ENCODE data around the gene TDRD15.

The TDRD15 gene

DNA sequence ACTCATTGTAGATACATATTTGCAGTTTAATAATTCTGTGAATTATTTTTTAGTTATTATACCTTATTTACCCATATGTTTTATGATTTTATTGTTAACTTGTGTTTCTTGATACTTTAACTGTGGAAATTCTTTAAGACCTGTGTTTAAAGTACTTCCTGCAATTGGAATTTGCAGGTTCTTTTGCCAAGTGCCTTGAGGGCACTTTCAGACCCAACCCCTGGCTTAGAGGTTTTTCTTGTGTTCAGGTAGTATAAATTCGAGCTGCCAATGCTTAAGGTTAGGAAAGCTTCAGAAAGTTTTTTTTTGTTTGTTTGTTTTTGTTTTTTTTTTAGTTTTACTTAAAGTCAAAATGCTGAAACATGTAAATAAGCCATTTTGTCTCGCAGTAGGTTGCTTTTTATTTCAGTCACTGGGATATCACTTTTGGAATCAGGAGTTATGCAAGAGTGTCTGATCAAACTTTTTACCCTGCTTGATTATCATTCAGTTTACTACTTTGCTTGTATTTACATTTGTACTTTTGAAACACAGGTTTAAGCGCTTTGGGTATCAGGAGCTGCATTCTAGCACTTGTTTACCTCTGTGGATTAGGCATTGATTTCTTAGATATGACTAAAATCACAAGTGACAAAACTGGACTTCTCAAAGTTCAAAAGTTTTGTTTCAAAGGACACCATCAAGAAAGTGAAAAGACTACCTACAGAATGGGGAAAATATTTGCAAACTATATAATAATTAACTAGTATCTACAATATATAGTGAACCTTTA is 31.8 kb downstream of the TDRD15 start:
- Histone ChIP-seq H3K4me3 (ENCODE audit: low read depth, low read length) (no peak overlapping the region), H3K27ac (ENCODE audit: extremely low read depth, low read depth, low read length) (no peak overlapping the region), H3K4me1 (ENCODE audit: control insufficient read depth, insufficient read depth, low read length) (no peaks in the 10 kb centered on the region), H3K9me3 (ENCODE audit: control insufficient read depth, insufficient read depth, low read depth, low read length) (no peaks in the 10 kb centered on the region), H3K36me3 (ENCODE audit: control insufficient read depth in 2 of 2, insufficient read depth in 1 of 2, low read length in 2 of 2) (no peaks in the 10 kb centered on the region)
- ChIA-PET CTCF (interaction anchor here (0.9 kb wide), 1 partner anchor 162 kb away, joined by 3 read pairs; no protein-coding TSS in a partner anchor), POLR2A (no interaction called here)
- TF ChIP-seq, protein P1, sequence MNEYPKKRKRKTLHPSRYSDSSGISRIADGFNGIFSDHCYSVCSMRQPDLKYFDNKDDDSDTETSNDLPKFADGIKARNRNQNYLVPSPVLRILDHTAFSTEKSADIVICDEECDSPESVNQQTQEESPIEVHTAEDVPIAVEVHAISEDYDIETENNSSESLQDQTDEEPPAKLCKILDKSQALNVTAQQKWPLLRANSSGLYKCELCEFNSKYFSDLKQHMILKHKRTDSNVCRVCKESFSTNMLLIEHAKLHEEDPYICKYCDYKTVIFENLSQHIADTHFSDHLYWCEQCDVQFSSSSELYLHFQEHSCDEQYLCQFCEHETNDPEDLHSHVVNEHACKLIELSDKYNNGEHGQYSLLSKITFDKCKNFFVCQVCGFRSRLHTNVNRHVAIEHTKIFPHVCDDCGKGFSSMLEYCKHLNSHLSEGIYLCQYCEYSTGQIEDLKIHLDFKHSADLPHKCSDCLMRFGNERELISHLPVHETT (tag by site-specific recombination; IDR thresholded peaks at IDR 0.05): no peak
- no peak for TF ChIP-seq ZNF140 (tag by site-specific recombination; IDR thresholded peaks at IDR 0.05)
- TF ChIP-seq ZNF423 (tag by site-specific recombination; IDR thresholded peaks at IDR 0.05): no peak
- TF ChIP-seq HOXA7 (CRISPR knock-in tag; IDR thresholded peaks at IDR 0.05; ENCODE audit: borderline replicate concordance): no peak
- TF ChIP-seq ZNF837 (tag by site-specific recombination; IDR thresholded peaks at IDR 0.05): no peak
- no peak for TF ChIP-seq ZNF473 (tag by site-specific recombination; IDR thresholded peaks at IDR 0.05)
- no peak for TF ChIP-seq ZEB2 (tag by site-specific recombination; IDR thresholded peaks at IDR 0.05)
- no peak for TF ChIP-seq ZNF2 (tag by site-specific recombination; IDR thresholded peaks at IDR 0.05)
- TF ChIP-seq ZNF621 (tag by site-specific recombination; IDR thresholded peaks at IDR 0.05): no peak
- no peak for TF ChIP-seq PRDM1 (tag by site-specific recombination; IDR thresholded peaks at IDR 0.05)
- no peak for TF ChIP-seq MZF1 (tag by site-specific recombination; IDR thresholded peaks at IDR 0.05; ENCODE audit: borderline replicate concordance)
- TF ChIP-seq KLF7 (tag by site-specific recombination; IDR thresholded peaks at IDR 0.05; ENCODE audit: borderline replicate concordance): no peak
- TF ChIP-seq, protein P2, sequence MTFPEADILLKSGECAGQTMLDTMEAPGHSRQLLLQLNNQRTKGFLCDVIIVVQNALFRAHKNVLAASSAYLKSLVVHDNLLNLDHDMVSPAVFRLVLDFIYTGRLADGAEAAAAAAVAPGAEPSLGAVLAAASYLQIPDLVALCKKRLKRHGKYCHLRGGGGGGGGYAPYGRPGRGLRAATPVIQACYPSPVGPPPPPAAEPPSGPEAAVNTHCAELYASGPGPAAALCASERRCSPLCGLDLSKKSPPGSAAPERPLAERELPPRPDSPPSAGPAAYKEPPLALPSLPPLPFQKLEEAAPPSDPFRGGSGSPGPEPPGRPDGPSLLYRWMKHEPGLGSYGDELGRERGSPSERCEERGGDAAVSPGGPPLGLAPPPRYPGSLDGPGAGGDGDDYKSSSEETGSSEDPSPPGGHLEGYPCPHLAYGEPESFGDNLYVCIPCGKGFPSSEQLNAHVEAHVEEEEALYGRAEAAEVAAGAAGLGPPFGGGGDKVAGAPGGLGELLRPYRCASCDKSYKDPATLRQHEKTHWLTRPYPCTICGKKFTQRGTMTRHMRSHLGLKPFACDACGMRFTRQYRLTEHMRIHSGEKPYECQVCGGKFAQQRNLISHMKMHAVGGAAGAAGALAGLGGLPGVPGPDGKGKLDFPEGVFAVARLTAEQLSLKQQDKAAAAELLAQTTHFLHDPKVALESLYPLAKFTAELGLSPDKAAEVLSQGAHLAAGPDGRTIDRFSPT (tag by site-specific recombination; IDR thresholded peaks at IDR 0.05): no peak

DNA sequence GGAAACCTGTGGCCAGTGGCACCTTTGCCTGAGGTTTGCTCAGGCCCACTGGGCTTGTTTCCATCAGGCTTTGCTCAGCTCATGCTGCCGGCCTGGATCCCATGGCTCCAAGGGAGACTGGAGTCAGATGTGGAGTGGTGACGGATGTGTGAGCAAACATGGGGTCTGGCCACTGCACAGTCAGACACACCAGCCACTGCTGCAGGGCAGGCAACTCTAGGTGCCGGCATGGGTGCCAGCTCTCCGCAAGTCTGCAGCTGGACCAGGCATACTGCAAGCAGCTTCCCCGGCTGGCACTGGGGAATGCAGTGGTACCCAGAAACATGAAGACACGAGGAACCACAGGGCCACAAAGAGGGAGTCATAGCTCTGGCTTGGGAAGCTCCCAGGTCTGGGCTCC is 37.4 kb downstream of the TDRD15 start:
- no peak overlapping the region for H3K4me3 ChIP-seq (ENCODE audit: low read depth, low read length)
- no peak overlapping the region for H3K27ac ChIP-seq (ENCODE audit: extremely low read depth, low read depth, low read length)
- ChIA-PET CTCF (no interaction called here), POLR2A (no interaction called here)
- H3K4me1 ChIP-seq (ENCODE audit: control insufficient read depth, insufficient read depth, low read length): no peaks in the 10 kb centered on the region
- TF ChIP-seq, protein P3, sequence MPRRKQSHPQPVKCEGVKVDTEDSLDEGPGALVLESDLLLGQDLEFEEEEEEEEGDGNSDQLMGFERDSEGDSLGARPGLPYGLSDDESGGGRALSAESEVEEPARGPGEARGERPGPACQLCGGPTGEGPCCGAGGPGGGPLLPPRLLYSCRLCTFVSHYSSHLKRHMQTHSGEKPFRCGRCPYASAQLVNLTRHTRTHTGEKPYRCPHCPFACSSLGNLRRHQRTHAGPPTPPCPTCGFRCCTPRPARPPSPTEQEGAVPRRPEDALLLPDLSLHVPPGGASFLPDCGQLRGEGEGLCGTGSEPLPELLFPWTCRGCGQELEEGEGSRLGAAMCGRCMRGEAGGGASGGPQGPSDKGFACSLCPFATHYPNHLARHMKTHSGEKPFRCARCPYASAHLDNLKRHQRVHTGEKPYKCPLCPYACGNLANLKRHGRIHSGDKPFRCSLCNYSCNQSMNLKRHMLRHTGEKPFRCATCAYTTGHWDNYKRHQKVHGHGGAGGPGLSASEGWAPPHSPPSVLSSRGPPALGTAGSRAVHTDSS (tag by site-specific recombination; IDR thresholded peaks at IDR 0.05): no peak
- no peaks in the 10 kb centered on the region for H3K9me3 ChIP-seq (ENCODE audit: control insufficient read depth, insufficient read depth, low read depth, low read length)
- H3K36me3 ChIP-seq (ENCODE audit: control insufficient read depth in 2 of 2, insufficient read depth in 1 of 2, low read length in 2 of 2): no peaks in the 10 kb centered on the region

DNA sequence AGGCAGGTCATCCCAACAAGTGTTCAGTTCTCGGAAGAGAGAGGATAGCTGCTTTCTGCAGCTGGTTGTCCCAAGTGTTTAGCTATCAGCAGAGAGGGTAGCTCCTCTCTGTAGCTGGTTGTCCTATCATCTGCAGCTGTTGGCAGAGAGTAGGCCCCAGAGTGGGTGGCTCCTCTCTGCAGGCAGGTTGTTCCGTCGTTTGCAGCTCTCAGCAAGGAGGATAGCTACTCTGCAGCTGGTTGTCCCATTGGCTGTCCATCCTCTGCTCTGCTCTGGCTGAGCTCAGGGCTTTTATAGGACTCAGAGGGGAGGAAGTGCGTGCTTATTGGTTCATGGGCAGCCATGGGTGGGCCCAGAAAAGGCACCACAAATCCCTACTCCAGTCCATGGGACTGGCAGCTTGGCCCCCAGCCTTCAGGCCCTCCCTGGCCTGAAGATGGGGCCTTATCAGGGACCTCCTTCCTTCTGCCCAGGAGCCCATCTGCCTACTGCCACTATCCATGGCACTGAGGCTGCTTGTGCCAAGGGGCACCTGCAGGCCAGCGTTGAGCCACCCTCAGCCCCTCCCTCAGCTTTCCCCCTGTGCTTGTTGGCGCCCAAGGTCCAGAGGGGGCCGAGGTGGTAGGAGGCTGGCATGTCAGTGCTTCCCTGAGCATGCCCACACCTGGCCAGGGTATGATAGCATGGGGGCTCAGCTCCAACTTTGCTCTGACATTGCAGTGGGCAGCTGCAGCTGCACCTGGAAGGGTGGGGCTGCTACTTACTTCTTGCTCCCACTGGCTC is 38.3 kb downstream of the TDRD15 start:
- ChIA-PET POLR2A (no interaction called here), CTCF (no interaction called here)
- Histone ChIP-seq H3K4me1 (ENCODE audit: control insufficient read depth, insufficient read depth, low read length) (no peaks in the 10 kb centered on the region), H3K36me3 (ENCODE audit: control insufficient read depth in 2 of 2, insufficient read depth in 1 of 2, low read length in 2 of 2) (no peaks in the 10 kb centered on the region), H3K27ac (ENCODE audit: extremely low read depth, low read depth, low read length) (no peak overlapping the region), H3K4me3 (ENCODE audit: low read depth, low read length) (no peak overlapping the region), H3K9me3 (ENCODE audit: control insufficient read depth, insufficient read depth, low read depth, low read length) (no peaks in the 10 kb centered on the region)
- TF ChIP-seq ZNF404 (tag by site-specific recombination; IDR thresholded peaks at IDR 0.05) (no peak), KLF1 (tag by site-specific recombination; IDR thresholded peaks at IDR 0.05) (no peak), HOXD13 (CRISPR knock-in tag; IDR thresholded peaks at IDR 0.05; ENCODE audit: borderline replicate concordance) (no peak), ZNF624 (tag by site-specific recombination; IDR thresholded peaks at IDR 0.05) (no peak), ZFHX2 (tag by site-specific recombination; conservative IDR thresholded peaks at IDR 0.05) (no peak), SP2 (tag by site-specific recombination; IDR thresholded peaks at IDR 0.05) (no peak), ZNF629 (tag by site-specific recombination; IDR thresholded peaks at IDR 0.05) (no peak)
- TF ChIP-seq, protein P4, sequence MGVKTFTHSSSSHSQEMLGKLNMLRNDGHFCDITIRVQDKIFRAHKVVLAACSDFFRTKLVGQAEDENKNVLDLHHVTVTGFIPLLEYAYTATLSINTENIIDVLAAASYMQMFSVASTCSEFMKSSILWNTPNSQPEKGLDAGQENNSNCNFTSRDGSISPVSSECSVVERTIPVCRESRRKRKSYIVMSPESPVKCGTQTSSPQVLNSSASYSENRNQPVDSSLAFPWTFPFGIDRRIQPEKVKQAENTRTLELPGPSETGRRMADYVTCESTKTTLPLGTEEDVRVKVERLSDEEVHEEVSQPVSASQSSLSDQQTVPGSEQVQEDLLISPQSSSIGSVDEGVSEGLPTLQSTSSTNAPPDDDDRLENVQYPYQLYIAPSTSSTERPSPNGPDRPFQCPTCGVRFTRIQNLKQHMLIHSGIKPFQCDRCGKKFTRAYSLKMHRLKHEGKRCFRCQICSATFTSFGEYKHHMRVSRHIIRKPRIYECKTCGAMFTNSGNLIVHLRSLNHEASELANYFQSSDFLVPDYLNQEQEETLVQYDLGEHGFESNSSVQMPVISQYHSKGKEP (tag by site-specific recombination; IDR thresholded peaks at IDR 0.05): no peak
- TF ChIP-seq, protein P5, sequence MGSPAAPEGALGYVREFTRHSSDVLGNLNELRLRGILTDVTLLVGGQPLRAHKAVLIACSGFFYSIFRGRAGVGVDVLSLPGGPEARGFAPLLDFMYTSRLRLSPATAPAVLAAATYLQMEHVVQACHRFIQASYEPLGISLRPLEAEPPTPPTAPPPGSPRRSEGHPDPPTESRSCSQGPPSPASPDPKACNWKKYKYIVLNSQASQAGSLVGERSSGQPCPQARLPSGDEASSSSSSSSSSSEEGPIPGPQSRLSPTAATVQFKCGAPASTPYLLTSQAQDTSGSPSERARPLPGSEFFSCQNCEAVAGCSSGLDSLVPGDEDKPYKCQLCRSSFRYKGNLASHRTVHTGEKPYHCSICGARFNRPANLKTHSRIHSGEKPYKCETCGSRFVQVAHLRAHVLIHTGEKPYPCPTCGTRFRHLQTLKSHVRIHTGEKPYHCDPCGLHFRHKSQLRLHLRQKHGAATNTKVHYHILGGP (tag by site-specific recombination; IDR thresholded peaks at IDR 0.05): no peak
